ENCODE data around the gene RBM33.

GRCh38 chr7:155745737-155746136 lies 101.3 kb downstream of the RBM33 start:
- TF ChIP-seq ZNF274 (IDR thresholded peaks at IDR 0.05; ENCODE audit: low read depth, low read length) (no peak), YY1 (IDR thresholded peaks at IDR 0.05; ENCODE audit: insufficient read depth, insufficient read length) (no peak)

All from NT2/D1 (cell line).